CD8-positive, alpha-beta memory T cell (primary cell): ENCODE data around the gene APOF. TPM values are rescaled to one million over a fixed set of nuclear protein-coding genes. Genes with fewer than 3 reads are reported as not detected.
"Not testable (repeated sequence)": the region's sequence is repeated elsewhere in the genome, so short reads cannot be mapped to it uniquely, and the experiment has no call there.

Experiments used
- CTCF ChIA-PET: fragments of 350-600 bp; sonication (Branson Sonifier 250); formaldehyde crosslinking; loops from one replicate; lab custom pipeline; 2021; ENCODE audit warnings: antibody characterized with exemption; lab: Charles Lee
- POLR2A ChIA-PET: fragments of 350-600 bp; sonication (Branson Sonifier 250); formaldehyde crosslinking; loops from one replicate; lab custom pipeline; 2021; ENCODE audit warnings: antibody characterized with exemption; lab: Charles Lee
- DNase-seq, 5 donors: peaks; one replicate each; pipeline versions ENCODE4 v3.0.0 to v3.0.0-alpha.2; 2020 to 2022; ENCODE audit warnings: mixed read lengths in 1 of 5
- H3K27ac ChIP-seq: one replicate; pipeline ENCODE4 v1.7.0; 2013; ENCODE audit warnings: low read depth, mild to moderate bottlenecking, low read length, moderate library complexity
- H3K27me3 ChIP-seq: 2 replicates; pipeline ENCODE4 v1.7.0; 2013; ENCODE audit warnings: low read length, mild to moderate bottlenecking; ENCODE audit not compliant: insufficient read depth, poor library complexity, severe bottlenecking
- H3K36me3 ChIP-seq: 2 replicates; pipeline ENCODE4 v1.7.0; 2013; ENCODE audit warnings: mild to moderate bottlenecking, low read length, moderate library complexity; ENCODE audit not compliant: insufficient read depth
- H3K4me1 ChIP-seq: 2 replicates; pipeline ENCODE4 v1.7.0; 2013; ENCODE audit warnings: mild to moderate bottlenecking, low read length, moderate library complexity; ENCODE audit not compliant: insufficient read depth
- H3K4me3 ChIP-seq: 2 replicates; pipeline ENCODE4 v1.7.0; 2013; ENCODE audit warnings: mild to moderate bottlenecking, low read length
- H3K9me3 ChIP-seq: 2 replicates; pipeline ENCODE4 v1.7.0; 2013; ENCODE audit warnings: mild to moderate bottlenecking, low read length
- H3K27ac Mint-ChIP-seq, 8 donors: one replicate each; pipeline ENCODE4 v1.8.0; 2020 to 2021; ENCODE audit warnings: mixed read lengths in 8 of 8, mild to moderate bottlenecking in 6 of 8, inconsistent platforms in 3 of 8, moderate library complexity in 3 of 8
- H3K27me3 Mint-ChIP-seq, 2 donors: one replicate each; pipeline ENCODE4 v1.8.0; 2020 to 2021; ENCODE audit warnings: mixed read lengths in 2 of 2, mild to moderate bottlenecking in 1 of 2, moderate library complexity in 1 of 2
- H3K36me3 Mint-ChIP-seq, 3 donors: one replicate each; pipeline ENCODE4 v1.8.0; 2020 to 2021; ENCODE audit warnings: mixed read lengths in 3 of 3, inconsistent platforms in 1 of 3, mild to moderate bottlenecking in 1 of 3
- H3K4me1 Mint-ChIP-seq, 3 donors: one replicate each; pipeline ENCODE4 v1.8.0; 2020 to 2021; ENCODE audit warnings: mixed read lengths in 3 of 3, inconsistent platforms in 1 of 3, mild to moderate bottlenecking in 1 of 3
- H3K4me3 Mint-ChIP-seq, 7 donors: one replicate each; pipeline ENCODE4 v1.8.0; 2020 to 2021; ENCODE audit warnings: mixed read lengths in 7 of 7, mild to moderate bottlenecking in 6 of 7, moderate library complexity in 4 of 7, inconsistent platforms in 2 of 7
- H3K9me3 Mint-ChIP-seq, 5 donors: one replicate each; pipeline ENCODE4 v1.8.0; 2020 to 2022; ENCODE audit warnings: mixed read lengths in 5 of 5, mild to moderate bottlenecking in 3 of 5, moderate library complexity in 2 of 5, inconsistent platforms in 1 of 5
- polyA plus RNA-seq: library from polyadenylated mRNA; unstranded; fragments of 300-500 nt; fragmentation: Illumina TruSeq; gene quantifications from one replicate; pipeline ENCODE4 v1.2.3, GENCODE V29; 2021
- total RNA-seq, 2 experiments: library from RNA; stranded (reverse); gene quantifications; one replicate each; pipeline ENCODE4 v1.2.3, GENCODE V29; 2021

Gene APOF
- total and polyA plus RNA-seq, 3 experiments from 2014 or later: not detected

GRCh38 chr12:56359851-56360767, 2.5 kb downstream of the APOF start, which contains the start of gene STAT2:
Gene STAT2, minus strand, starts transcription at chr12:56360107. Its CDS starts 3,536 bp downstream, at chr12:56356571.
- DNase-seq: peak; percentile 99 to 100 (median 99)
- H3K36me3 Mint-ChIP-seq: peaks cover 0 to 29% (median 4%) of the 10 kb centered on the region in 3 donors
- H3K4me1 ChIP-seq: peaks cover 28% of the 10 kb centered on the region
- peak within 1 kb of the TSS; percentile 96 for H3K4me3 ChIP-seq
- H3K36me3 ChIP-seq: peaks cover 12% of the 10 kb centered on the region
- POLR2A ChIA-PET: interaction anchor here (0.5 to 3.2 kb wide), 21 partner anchors 8 to 543 kb away, joined by 3 to 49 read pairs (median 5); partner anchors contain the start of genes CNPY2, ESYT1, IL23A and ORMDL2
- CTCF ChIA-PET: interaction anchor here (0.6 to 5.1 kb wide), 22 partner anchors 9 to 622 kb away, joined by 3 to 49 read pairs (median 3); partner anchors contain the start of genes CNPY2, COQ10A, IL23A and PAN2
- H3K9me3 ChIP-seq: no peaks in the 10 kb centered on the region
- H3K4me1 Mint-ChIP-seq: peaks cover 26 to 45% (median 33%) of the 10 kb centered on the region in 3 donors
- H3K27ac ChIP-seq: peak within 1 kb of the TSS; percentile 91
- no peaks in the 10 kb centered on the region for H3K27me3 ChIP-seq
- peak within 1 kb of the TSS; percentile 90 to 99 (median 96) for H3K4me3 Mint-ChIP-seq
- no peaks in the 10 kb centered on the region for H3K9me3 Mint-ChIP-seq
- H3K27ac Mint-ChIP-seq: peak within 1 kb of the TSS; percentile 61 to 98 (median 96)
- no peaks in the 10 kb centered on the region for H3K27me3 Mint-ChIP-seq

- Histone ChIP-seq H3K4me1 (peaks cover 28% of the 10 kb centered on the region), H3K27me3 (no peaks in the 10 kb centered on the region), H3K9me3 (no peaks in the 10 kb centered on the region), H3K4me3 (peak overlapping the region; percentile 96), H3K36me3 (peaks cover 24% of the 10 kb centered on the region), H3K27ac (peak overlapping the region; percentile 91)
- Mint-ChIP-seq H3K36me3 (peaks cover 0 to 40% (median 7%) of the 10 kb centered on the region in 3 donors), H3K4me1 (peaks cover 26 to 45% (median 33%) of the 10 kb centered on the region in 3 donors), H3K9me3 (no peaks in the 10 kb centered on the region), H3K27me3 (no peaks in the 10 kb centered on the region), H3K4me3 (peak overlapping the region; percentile 90 to 99 (median 96)), H3K27ac (peak overlapping the region; percentile 61 to 98 (median 96))
- CTCF ChIA-PET: interaction anchor here (1.0 to 5.1 kb wide), 12 partner anchors 10 to 621 kb away, joined by 3 to 49 read pairs (median 4); partner anchors contain the start of genes IL23A and PAN2
- POLR2A ChIA-PET: interaction anchor here (0.5 to 3.2 kb wide), 13 partner anchors 12 to 1858 kb away, joined by 3 to 49 read pairs (median 6); partner anchors contain the start of genes CNPY2, ESYT1, IL23A and ORMDL2
- DNase-seq: no peak
These were observed 3.7 kb downstream of the APOF start for GRCh38 chr12:56358836-56359532.

GRCh38 chr12:56351325-56351724, 11.3 kb downstream of the APOF start:
- Histone ChIP-seq H3K4me1 (no peaks in the 10 kb centered on the region), H3K27ac (no peak overlapping the region), H3K9me3 (no peaks in the 10 kb centered on the region), H3K27me3 (no peaks in the 10 kb centered on the region), H3K4me3 (no peak overlapping the region), H3K36me3 (peaks cover 57% of the 10 kb centered on the region)
- Mint-ChIP-seq H3K27ac (peak overlapping the region in 1 of 8 donors; percentile 64), H3K4me1 (peaks cover 0 to 4% (median 3%) of the 10 kb centered on the region in 3 donors), H3K4me3 (no peak overlapping the region), H3K9me3 (no peaks in the 10 kb centered on the region), H3K36me3 (peaks cover 0 to 89% (median 22%) of the 10 kb centered on the region in 3 donors), H3K27me3 (no peaks in the 10 kb centered on the region)
- CTCF ChIA-PET: interaction anchor here (1.2 to 2.0 kb wide), 2 partner anchors 9 to 17 kb away, joined by 4 to 8 read pairs; partner anchors contain the start of genes PAN2 and STAT2
- DNase-seq: no peak
- POLR2A ChIA-PET: no interaction called here

DNA sequence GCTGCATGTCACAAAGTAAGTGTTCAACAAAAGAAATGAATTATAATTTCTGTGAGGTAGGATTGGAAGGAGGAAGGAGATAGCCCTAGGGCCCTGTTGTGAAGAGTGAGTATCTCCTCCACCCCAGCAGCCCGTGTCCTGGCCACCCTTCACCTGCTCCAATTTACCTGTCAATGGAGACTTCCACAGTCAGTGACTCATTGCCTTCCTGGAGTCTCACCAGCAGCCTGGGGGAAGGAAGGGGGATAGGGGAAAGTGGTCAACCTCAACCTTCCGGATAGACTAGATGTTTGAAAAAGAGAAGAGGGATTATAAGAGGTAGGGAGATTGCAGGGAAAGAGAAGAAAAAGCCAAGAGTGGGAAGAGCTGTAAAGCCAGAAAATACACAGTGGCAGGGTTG, 12.0 kb downstream of the APOF start:
- DNase-seq: no peak
- no peak overlapping the region for H3K4me3 Mint-ChIP-seq
- peaks cover 0 to 3% (median under 1%) of the 10 kb centered on the region in 3 donors for H3K4me1 Mint-ChIP-seq
- H3K27ac Mint-ChIP-seq: peak overlapping the region in 3 of 8 donors; percentile 24 to 82 (median 73)
- no peaks in the 10 kb centered on the region for H3K4me1 ChIP-seq
- H3K36me3 Mint-ChIP-seq: peaks cover 0 to 89% (median 22%) of the 10 kb centered on the region in 3 donors
- ChIA-PET CTCF (interaction anchor here (1.3 to 2.0 kb wide), 2 partner anchors 10 to 12 kb away, joined by 3 to 8 read pairs; partner anchors contain the start of genes IL23A and STAT2), POLR2A (no interaction called here)
- no peaks in the 10 kb centered on the region for H3K27me3 ChIP-seq
- no peaks in the 10 kb centered on the region for H3K9me3 Mint-ChIP-seq
- H3K27ac ChIP-seq: no peak overlapping the region
- H3K4me3 ChIP-seq: no peak overlapping the region
- no peaks in the 10 kb centered on the region for H3K27me3 Mint-ChIP-seq
- H3K9me3 ChIP-seq: no peaks in the 10 kb centered on the region
- H3K36me3 ChIP-seq: peaks cover 53% of the 10 kb centered on the region

DNA sequence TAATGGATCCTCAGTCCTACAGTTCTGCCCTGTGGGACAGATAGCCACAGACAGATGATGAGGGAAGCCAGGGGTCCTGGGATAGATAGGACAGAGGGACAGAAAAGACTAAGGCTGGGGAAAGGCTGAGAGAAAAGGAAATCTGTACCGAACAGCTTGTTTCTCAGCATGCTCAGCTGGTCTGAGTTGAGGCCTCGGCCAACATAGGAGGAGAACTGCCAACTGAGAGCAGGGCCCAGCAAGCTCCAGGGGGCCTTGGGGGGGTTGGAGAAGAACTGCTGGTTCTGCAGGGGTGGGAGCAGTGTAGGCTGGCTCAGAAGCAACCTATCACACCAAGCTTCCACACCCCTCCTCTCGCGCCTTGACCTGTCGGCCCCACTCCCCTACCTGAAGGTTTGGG, 13.9 kb downstream of the APOF start:
- peaks cover 42% of the 10 kb centered on the region for H3K36me3 ChIP-seq
- H3K27ac ChIP-seq: no peak overlapping the region
- Mint-ChIP-seq H3K36me3 (peaks cover 0 to 83% (median 20%) of the 10 kb centered on the region in 3 donors), H3K9me3 (no peaks in the 10 kb centered on the region), H3K27ac (peak overlapping the region in 2 of 8 donors; percentile 33 to 67), H3K27me3 (no peaks in the 10 kb centered on the region), H3K4me1 (peaks cover 0 to 3% (median 0%) of the 10 kb centered on the region in 3 donors), H3K4me3 (no peak overlapping the region)
- H3K4me3 ChIP-seq: no peak overlapping the region
- ChIA-PET CTCF (interaction anchor here (1.3 to 2.0 kb wide), 3 partner anchors 11 to 231 kb away, joined by 3 to 6 read pairs (median 6); partner anchors contain the start of genes STAT2 and ZC3H10), POLR2A (no interaction called here)
- H3K4me1 ChIP-seq: no peaks in the 10 kb centered on the region
- no peaks in the 10 kb centered on the region for H3K9me3 ChIP-seq
- H3K27me3 ChIP-seq: no peaks in the 10 kb centered on the region
- DNase-seq: no peak

DNA sequence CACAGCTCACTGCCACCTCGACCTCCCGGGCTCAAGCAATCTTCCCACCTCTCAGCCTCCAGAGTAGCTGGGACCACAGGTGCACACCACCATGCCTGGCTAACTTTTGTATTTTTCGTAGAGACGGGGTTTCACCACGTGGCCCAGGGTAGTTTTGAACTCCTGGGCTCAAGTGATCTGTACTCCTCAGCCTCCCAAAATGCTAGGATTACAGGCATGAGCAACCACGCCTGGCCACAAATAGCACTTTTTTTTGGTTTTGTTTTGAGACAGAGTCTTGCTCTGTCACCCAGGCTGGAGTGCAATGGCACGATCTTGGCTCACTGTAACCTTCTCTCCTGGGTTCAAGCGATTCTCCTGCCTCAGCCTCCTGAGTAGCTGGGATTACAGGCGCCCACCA, 15.4 kb downstream of the APOF start:
- not testable (repeated sequence) for H3K4me1 Mint-ChIP-seq, H3K9me3 Mint-ChIP-seq

GRCh38 chr12:56346675-56347074, 16.0 kb downstream of the APOF start:
- H3K4me1 Mint-ChIP-seq: peaks cover 0 to 3% (median 0%) of the 10 kb centered on the region in 3 donors
- peak in 1 of 5 donors; percentile 50 for DNase-seq
- no peaks in the 10 kb centered on the region for H3K9me3 Mint-ChIP-seq
- CTCF ChIA-PET: interaction anchor here (1.0 to 1.8 kb wide), 2 partner anchors 12 to 118 kb away, joined by 3 to 6 read pairs; no protein-coding TSS in a partner anchor
- no peaks in the 10 kb centered on the region for H3K27me3 ChIP-seq
- H3K36me3 Mint-ChIP-seq: peaks cover 0 to 87% (median 28%) of the 10 kb centered on the region in 3 donors
- H3K9me3 ChIP-seq: no peaks in the 10 kb centered on the region
- POLR2A ChIA-PET: no interaction called here
- peak overlapping the region in 6 of 8 donors; percentile 14 to 87 (median 48) for H3K27ac Mint-ChIP-seq
- no peak overlapping the region for H3K4me3 Mint-ChIP-seq
- H3K4me3 ChIP-seq: no peak overlapping the region
- H3K27ac ChIP-seq: no peak overlapping the region
- H3K27me3 Mint-ChIP-seq: no peaks in the 10 kb centered on the region
- peaks cover 49% of the 10 kb centered on the region for H3K36me3 ChIP-seq
- H3K4me1 ChIP-seq: no peaks in the 10 kb centered on the region

More for the DNA sequence above, 15.4 kb downstream of the APOF start:
- Mint-ChIP-seq H3K36me3 (peaks cover 0 to 85% (median 28%) of the 10 kb centered on the region in 3 donors), H3K27ac (peak overlapping the region in 3 of 8 donors; percentile 45 to 62 (median 51))
- H3K4me1 ChIP-seq, H3K27me3 Mint-ChIP-seq, H3K9me3 ChIP-seq, DNase-seq, H3K27ac ChIP-seq, H3K4me3 ChIP-seq, H3K27me3 ChIP-seq, H3K4me3 Mint-ChIP-seq: not testable (repeated sequence)
- H3K36me3 ChIP-seq: peaks cover 49% of the 10 kb centered on the region
- ChIA-PET CTCF (interaction anchor here (1.8 kb wide), 1 partner anchor 11 kb away, joined by 6 read pairs; no protein-coding TSS in a partner anchor), POLR2A (interaction anchor here (0.9 kb wide), 1 partner anchor 13 kb away, joined by 3 read pairs; the partner anchor contains the start of gene STAT2)
